Prostate gland (tissue), 2 donors: ENCODE results near the gene PCID2.

Source experiments
- POLR2A ChIP-seq: fragments of 450-650 bp; IDR thresholded peaks from one replicate; pipeline ENCODE4 v1.6.1; 2016; ENCODE audit warnings: antibody characterized with exemption, mild to moderate bottlenecking
- TF ChIP-seq, protein P1 (sequence below), 4 experiments: fragments of 200-600 bp in 2 of 4; fragments of 450-650 bp in 2 of 4; sonication (generic) in 2 of 4; IDR thresholded peaks; 1 replicate in 3 of 4; 2 replicates in 1 of 4; pipeline ENCODE4 v1.5.1; 2016 to 2019; ENCODE audit warnings: antibody characterized with exemption in 4 of 4, mild to moderate bottlenecking in 2 of 4, moderate library complexity in 2 of 4

DNA sequence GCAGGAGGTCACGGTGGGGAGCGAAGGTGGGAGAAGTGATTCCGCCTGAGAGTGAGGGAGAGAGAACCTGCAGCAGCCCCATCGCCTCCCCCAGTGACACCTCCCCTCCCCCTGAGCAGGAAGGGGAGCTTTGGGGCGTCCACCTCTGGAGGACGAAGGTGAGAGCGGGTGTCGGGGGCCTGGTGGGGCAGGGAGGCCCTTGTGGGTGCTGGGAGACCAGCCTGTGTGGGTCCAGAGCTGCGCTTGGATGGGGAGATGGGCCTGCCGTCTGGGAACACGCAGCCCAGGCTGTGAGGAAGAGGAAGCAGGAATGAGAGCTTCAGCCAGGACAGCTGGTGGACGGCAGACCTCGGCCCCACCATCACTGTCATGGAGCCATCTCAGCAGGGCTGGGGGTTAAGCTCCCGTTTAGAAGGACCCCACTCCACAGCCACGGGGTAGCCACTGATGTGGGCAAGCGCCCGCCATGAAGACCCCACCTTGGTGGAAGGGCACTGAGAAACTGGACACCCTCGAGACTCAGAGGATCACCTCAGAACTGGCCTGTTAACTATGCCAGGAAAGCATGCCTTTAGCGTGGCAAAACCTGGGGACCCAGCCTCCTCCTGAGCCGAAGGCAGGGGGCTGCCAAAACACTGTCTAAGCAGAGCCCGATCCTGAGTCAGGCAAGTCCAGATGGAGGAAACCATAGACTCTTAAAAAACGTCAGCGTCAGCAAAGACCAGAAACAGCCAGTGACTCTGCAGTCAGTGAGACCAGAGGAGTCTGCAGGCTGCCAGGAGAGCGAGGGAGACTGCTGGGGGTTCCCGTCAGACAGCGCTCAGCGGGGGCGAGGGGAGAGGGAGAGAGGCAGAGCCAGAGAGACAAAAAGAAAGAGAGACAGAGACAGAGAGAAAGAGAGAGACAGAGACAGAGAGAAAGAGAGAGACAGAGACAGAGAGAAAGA is 56.5 kb downstream of the PCID2 start:
- TF ChIP-seq, protein P1, sequence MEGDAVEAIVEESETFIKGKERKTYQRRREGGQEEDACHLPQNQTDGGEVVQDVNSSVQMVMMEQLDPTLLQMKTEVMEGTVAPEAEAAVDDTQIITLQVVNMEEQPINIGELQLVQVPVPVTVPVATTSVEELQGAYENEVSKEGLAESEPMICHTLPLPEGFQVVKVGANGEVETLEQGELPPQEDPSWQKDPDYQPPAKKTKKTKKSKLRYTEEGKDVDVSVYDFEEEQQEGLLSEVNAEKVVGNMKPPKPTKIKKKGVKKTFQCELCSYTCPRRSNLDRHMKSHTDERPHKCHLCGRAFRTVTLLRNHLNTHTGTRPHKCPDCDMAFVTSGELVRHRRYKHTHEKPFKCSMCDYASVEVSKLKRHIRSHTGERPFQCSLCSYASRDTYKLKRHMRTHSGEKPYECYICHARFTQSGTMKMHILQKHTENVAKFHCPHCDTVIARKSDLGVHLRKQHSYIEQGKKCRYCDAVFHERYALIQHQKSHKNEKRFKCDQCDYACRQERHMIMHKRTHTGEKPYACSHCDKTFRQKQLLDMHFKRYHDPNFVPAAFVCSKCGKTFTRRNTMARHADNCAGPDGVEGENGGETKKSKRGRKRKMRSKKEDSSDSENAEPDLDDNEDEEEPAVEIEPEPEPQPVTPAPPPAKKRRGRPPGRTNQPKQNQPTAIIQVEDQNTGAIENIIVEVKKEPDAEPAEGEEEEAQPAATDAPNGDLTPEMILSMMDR (IDR thresholded peaks at IDR 0.05) = no peak
- TF ChIP-seq POLR2A = no peak
